HL-60 (cell line): ENCODE results near the gene OTUD7B.

Source experiments
- SPI1 ChIP-seq: IDR thresholded peaks from 2 replicates; pipeline ENCODE4 v1.6.1; 2012; ENCODE audit warnings: low read depth, mild to moderate bottlenecking, borderline replicate concordance
- TF ChIP-seq, protein P1 (sequence below): IDR thresholded peaks from one replicate; pipeline ENCODE4 v1.5.1; 2011; ENCODE audit warnings: low read length, control low read depth, inconsistent platforms; ENCODE audit not compliant: insufficient read depth
- TF ChIP-seq, protein P2 (sequence below): IDR thresholded peaks from 2 replicates; pipeline ENCODE4 v1.6.1; 2012; ENCODE audit warnings: low read depth; ENCODE audit not compliant: insufficient replicate concordance

DNA sequence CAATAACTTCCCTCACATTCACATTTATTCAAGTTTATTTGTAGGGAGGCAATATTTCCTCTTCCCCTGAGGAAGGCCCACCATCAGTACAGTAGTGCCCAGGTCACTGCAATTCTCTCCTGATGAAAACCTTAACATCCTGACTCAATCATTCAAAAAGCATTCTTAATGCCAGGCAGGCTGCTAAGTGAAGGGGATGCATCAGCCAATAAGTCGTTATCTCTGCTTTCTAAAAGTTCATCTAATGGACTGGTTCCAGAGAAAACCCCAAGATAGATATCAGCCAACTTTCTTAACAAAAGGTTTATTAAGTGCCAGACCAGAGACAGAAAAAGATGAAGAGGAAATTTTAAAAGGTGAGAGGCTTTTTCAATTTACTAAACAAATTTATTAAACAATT is 17.3 kb downstream of the OTUD7B start:
- TF ChIP-seq, protein P1, sequence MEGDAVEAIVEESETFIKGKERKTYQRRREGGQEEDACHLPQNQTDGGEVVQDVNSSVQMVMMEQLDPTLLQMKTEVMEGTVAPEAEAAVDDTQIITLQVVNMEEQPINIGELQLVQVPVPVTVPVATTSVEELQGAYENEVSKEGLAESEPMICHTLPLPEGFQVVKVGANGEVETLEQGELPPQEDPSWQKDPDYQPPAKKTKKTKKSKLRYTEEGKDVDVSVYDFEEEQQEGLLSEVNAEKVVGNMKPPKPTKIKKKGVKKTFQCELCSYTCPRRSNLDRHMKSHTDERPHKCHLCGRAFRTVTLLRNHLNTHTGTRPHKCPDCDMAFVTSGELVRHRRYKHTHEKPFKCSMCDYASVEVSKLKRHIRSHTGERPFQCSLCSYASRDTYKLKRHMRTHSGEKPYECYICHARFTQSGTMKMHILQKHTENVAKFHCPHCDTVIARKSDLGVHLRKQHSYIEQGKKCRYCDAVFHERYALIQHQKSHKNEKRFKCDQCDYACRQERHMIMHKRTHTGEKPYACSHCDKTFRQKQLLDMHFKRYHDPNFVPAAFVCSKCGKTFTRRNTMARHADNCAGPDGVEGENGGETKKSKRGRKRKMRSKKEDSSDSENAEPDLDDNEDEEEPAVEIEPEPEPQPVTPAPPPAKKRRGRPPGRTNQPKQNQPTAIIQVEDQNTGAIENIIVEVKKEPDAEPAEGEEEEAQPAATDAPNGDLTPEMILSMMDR = no peak
- TF ChIP-seq, protein P2, sequence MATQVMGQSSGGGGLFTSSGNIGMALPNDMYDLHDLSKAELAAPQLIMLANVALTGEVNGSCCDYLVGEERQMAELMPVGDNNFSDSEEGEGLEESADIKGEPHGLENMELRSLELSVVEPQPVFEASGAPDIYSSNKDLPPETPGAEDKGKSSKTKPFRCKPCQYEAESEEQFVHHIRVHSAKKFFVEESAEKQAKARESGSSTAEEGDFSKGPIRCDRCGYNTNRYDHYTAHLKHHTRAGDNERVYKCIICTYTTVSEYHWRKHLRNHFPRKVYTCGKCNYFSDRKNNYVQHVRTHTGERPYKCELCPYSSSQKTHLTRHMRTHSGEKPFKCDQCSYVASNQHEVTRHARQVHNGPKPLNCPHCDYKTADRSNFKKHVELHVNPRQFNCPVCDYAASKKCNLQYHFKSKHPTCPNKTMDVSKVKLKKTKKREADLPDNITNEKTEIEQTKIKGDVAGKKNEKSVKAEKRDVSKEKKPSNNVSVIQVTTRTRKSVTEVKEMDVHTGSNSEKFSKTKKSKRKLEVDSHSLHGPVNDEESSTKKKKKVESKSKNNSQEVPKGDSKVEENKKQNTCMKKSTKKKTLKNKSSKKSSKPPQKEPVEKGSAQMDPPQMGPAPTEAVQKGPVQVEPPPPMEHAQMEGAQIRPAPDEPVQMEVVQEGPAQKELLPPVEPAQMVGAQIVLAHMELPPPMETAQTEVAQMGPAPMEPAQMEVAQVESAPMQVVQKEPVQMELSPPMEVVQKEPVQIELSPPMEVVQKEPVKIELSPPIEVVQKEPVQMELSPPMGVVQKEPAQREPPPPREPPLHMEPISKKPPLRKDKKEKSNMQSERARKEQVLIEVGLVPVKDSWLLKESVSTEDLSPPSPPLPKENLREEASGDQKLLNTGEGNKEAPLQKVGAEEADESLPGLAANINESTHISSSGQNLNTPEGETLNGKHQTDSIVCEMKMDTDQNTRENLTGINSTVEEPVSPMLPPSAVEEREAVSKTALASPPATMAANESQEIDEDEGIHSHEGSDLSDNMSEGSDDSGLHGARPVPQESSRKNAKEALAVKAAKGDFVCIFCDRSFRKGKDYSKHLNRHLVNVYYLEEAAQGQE = no peak
- TF ChIP-seq SPI1 = no peak
